Upper lobe of left lung (tissue), 4 donors: ENCODE results near the gene NEK1.

Experiments used
- EP300 ChIP-seq, 4 donors: sonication (generic); formaldehyde crosslinking; IDR thresholded peaks; one replicate each; pipeline ENCODE4 v1.5.1; 2017; ENCODE audit warnings: antibody characterized with exemption in 4 of 4, control low read depth in 2 of 4
- POLR2A ChIP-seq, 4 donors: fragments of 450-650 bp; IDR thresholded peaks; one replicate each; pipeline ENCODE4 v1.5.1; 2016 to 2017; ENCODE audit warnings: antibody characterized with exemption in 4 of 4, mild to moderate bottlenecking in 2 of 4
- POLR2AphosphoS5 ChIP-seq, 2 donors: sonication (generic); formaldehyde crosslinking; IDR thresholded peaks; one replicate each; pipeline ENCODE4 v1.5.1; 2017; ENCODE audit warnings: antibody characterized with exemption in 2 of 2
- TF ChIP-seq, protein P1 (sequence below), 6 experiments: fragments of 450-650 bp in 4 of 6; fragments of 200-600 bp in 2 of 6; sonication (generic) in 2 of 6; IDR thresholded peaks; one replicate each; pipeline ENCODE4 v1.5.1; 2016 to 2019; ENCODE audit warnings: antibody characterized with exemption in 6 of 6

DNA sequence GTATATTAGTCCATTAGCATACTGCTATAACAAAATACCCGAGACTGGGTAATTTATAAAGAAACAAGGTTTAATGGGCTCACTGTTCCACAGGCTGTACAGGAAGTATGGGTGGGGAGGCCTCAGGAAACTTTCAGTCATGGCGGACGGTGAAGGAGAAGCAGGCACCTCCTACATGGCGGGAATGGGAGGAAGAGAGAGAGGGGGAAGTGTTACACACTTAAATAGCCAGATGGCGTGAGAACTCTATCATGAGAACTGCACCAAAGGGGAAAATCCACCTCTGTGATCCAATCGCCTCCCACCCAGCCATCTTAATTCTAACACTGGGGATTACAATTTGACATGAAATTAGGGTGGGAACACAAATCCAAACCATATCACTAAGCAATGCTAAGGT lies 242.7 kb downstream of the NEK1 start:
- TF ChIP-seq POLR2A (IDR thresholded peaks at IDR 0.05): no peak
- TF ChIP-seq POLR2AphosphoS5 (IDR thresholded peaks at IDR 0.05): no peak
- TF ChIP-seq, protein P1, sequence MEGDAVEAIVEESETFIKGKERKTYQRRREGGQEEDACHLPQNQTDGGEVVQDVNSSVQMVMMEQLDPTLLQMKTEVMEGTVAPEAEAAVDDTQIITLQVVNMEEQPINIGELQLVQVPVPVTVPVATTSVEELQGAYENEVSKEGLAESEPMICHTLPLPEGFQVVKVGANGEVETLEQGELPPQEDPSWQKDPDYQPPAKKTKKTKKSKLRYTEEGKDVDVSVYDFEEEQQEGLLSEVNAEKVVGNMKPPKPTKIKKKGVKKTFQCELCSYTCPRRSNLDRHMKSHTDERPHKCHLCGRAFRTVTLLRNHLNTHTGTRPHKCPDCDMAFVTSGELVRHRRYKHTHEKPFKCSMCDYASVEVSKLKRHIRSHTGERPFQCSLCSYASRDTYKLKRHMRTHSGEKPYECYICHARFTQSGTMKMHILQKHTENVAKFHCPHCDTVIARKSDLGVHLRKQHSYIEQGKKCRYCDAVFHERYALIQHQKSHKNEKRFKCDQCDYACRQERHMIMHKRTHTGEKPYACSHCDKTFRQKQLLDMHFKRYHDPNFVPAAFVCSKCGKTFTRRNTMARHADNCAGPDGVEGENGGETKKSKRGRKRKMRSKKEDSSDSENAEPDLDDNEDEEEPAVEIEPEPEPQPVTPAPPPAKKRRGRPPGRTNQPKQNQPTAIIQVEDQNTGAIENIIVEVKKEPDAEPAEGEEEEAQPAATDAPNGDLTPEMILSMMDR (IDR thresholded peaks at IDR 0.05): no peak
- TF ChIP-seq EP300 (IDR thresholded peaks at IDR 0.05): no peak
